K562 (cell line): ENCODE measurements around the gene ZAP70.

Experiments used
- CREB1 ChIP-seq, 2 experiments: sonication (generic) in 1 of 2; formaldehyde crosslinking in 1 of 2; IDR thresholded peaks; 2 replicates each; pipeline versions ENCODE4 v1.6.1 to v1.8.0; 2012 to 2022; ENCODE audit warnings: inconsistent platforms in 1 of 2, mild to moderate bottlenecking in 1 of 2, missing genetic modification reagents in 1 of 2, moderate library complexity in 1 of 2
- ETV6 ChIP-seq, 3 experiments: fragments of 150-350 bp in 1 of 3; sonication (generic) in 1 of 3; formaldehyde crosslinking in 1 of 3; IDR thresholded peaks; 2 replicates each; pipeline versions ENCODE4 v1.6.1 to v1.8.0; 2014 to 2022; ENCODE audit warnings: borderline replicate concordance in 2 of 3, low read depth in 2 of 3, antibody characterized with exemption in 1 of 3, low read length in 1 of 3, mild to moderate bottlenecking in 1 of 3, missing genetic modification reagents in 1 of 3
- FIP1L1 ChIP-seq: fragments of 200-400 bp; formaldehyde crosslinking; IDR thresholded peaks from 2 replicates; pipeline ENCODE4 v1.6.1; 2018; ENCODE audit warnings: mild to moderate bottlenecking, low read depth, low read length; ENCODE audit not compliant: poor library complexity, severe bottlenecking
- FOXK1 ChIP-seq: sonication (generic); formaldehyde crosslinking; IDR thresholded peaks from 2 replicates; pipeline ENCODE4 v1.8.0; 2022; ENCODE audit warnings: missing genetic modification reagents, mild to moderate bottlenecking, borderline replicate concordance
- HCFC1 ChIP-seq: IDR thresholded peaks from 2 replicates; pipeline ENCODE4 v1.6.1; 2012; ENCODE audit warnings: low read depth, low read length, improper control_type of control experiment
- HMG20B ChIP-seq: fragments of 250-450 bp; sonication (Bioruptor Pico); IDR thresholded peaks from 2 replicates; pipeline ENCODE4 v1.5.0; 2021; ENCODE audit warnings: mild to moderate bottlenecking
- MITF ChIP-seq: IDR thresholded peaks from 2 replicates; pipeline ENCODE4 v1.6.1; 2014; ENCODE audit warnings: antibody characterized with exemption
- PHB2 ChIP-seq: fragments of 450-650 bp; IDR thresholded peaks from 2 replicates; pipeline ENCODE4 v1.6.1; 2017; ENCODE audit warnings: low read depth
- ZBTB33 ChIP-seq: sonication (generic); formaldehyde crosslinking; IDR thresholded peaks from 2 replicates; pipeline ENCODE4 v1.8.1; 2023; ENCODE audit warnings: mild to moderate bottlenecking, missing genetic modification reagents
- ZNF274 ChIP-seq: IDR thresholded peaks from 2 replicates; pipeline ENCODE4 v1.6.1; 2011; ENCODE audit warnings: low read depth, mild to moderate bottlenecking, low read length, moderate library complexity, borderline replicate concordance
- ZNF586 ChIP-seq: fragments of 450-650 bp; formaldehyde crosslinking; conservative IDR thresholded peaks from 2 replicates; pipeline ENCODE4 v1.4.0; 2020; ENCODE audit warnings: mild to moderate bottlenecking, moderate library complexity
- ZNF707 ChIP-seq: fragments of 250-450 bp; sonication (Bioruptor Pico); conservative IDR thresholded peaks from 2 replicates; pipeline ENCODE4 v1.8.0; 2022; ENCODE audit warnings: inconsistent platforms, mild to moderate bottlenecking, moderate library complexity
- TF ChIP-seq, protein P1 (sequence below), 3 experiments: IDR thresholded peaks in 2 of 3; conservative IDR thresholded peaks in 1 of 3; 2 replicates each; pipeline ENCODE4 v1.5.1; 2011 to 2012; ENCODE audit warnings: low read length in 3 of 3, mild to moderate bottlenecking in 3 of 3, control low read depth in 2 of 3, improper control_type of control experiment in 1 of 3, inconsistent platforms in 1 of 3, low read depth in 1 of 3, mixed read lengths in 1 of 3, moderate library complexity in 1 of 3; ENCODE audit not compliant: insufficient read depth in 2 of 3
- TF ChIP-seq, protein P2 (sequence below): sonication (generic); formaldehyde crosslinking; IDR thresholded peaks from 2 replicates; pipeline ENCODE4 v1.8.1; 2023; ENCODE audit warnings: mild to moderate bottlenecking, missing genetic modification reagents

- TF ChIP-seq ZNF586 (no peak), ZBTB33 (CRISPR knock-in tag) (no peak), FOXK1 (CRISPR knock-in tag) (no peak), HMG20B (CRISPR knock-in tag) (no peak), ETV6 (IDR thresholded peaks at IDR 0.05; ENCODE audit: borderline replicate concordance in 1 of 2, low read depth in 2 of 2, low read length in 1 of 2) (no peak), ETV6 (CRISPR knock-in tag; IDR thresholded peaks at IDR 0.05; ENCODE audit: borderline replicate concordance) (no peak), ZNF707 (CRISPR knock-in tag) (no peak), HCFC1 (no peak), PHB2 (no peak), ZNF274 (no peak), MITF (no peak), CREB1 (IDR thresholded peaks at IDR 0.05) (no peak), CREB1 (CRISPR knock-in tag; IDR thresholded peaks at IDR 0.05) (no peak), FIP1L1 (no peak)
- TF ChIP-seq, protein P1, sequence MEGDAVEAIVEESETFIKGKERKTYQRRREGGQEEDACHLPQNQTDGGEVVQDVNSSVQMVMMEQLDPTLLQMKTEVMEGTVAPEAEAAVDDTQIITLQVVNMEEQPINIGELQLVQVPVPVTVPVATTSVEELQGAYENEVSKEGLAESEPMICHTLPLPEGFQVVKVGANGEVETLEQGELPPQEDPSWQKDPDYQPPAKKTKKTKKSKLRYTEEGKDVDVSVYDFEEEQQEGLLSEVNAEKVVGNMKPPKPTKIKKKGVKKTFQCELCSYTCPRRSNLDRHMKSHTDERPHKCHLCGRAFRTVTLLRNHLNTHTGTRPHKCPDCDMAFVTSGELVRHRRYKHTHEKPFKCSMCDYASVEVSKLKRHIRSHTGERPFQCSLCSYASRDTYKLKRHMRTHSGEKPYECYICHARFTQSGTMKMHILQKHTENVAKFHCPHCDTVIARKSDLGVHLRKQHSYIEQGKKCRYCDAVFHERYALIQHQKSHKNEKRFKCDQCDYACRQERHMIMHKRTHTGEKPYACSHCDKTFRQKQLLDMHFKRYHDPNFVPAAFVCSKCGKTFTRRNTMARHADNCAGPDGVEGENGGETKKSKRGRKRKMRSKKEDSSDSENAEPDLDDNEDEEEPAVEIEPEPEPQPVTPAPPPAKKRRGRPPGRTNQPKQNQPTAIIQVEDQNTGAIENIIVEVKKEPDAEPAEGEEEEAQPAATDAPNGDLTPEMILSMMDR (IDR thresholded peaks at IDR 0.05 in 2 of 3, conservative IDR thresholded peaks at IDR 0.05 in 1 of 3; ENCODE audit: insufficient read depth in 2 of 3, low read depth in 1 of 3, low read length in 3 of 3): no peak
- TF ChIP-seq, protein P2, sequence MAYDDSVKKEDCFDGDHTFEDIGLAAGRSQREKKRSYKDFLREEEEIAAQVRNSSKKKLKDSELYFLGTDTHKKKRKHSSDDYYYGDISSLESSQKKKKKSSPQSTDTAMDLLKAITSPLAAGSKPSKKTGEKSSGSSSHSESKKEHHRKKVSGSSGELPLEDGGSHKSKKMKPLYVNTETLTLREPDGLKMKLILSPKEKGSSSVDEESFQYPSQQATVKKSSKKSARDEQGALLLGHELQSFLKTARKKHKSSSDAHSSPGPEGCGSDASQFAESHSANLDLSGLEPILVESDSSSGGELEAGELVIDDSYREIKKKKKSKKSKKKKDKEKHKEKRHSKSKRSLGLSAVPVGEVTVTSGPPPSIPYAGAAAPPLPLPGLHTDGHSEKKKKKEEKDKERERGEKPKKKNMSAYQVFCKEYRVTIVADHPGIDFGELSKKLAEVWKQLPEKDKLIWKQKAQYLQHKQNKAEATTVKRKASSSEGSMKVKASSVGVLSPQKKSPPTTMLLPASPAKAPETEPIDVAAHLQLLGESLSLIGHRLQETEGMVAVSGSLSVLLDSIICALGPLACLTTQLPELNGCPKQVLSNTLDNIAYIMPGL (CRISPR knock-in tag): no peak
These were observed 13.1 kb downstream of the ZAP70 start for GRCh38 chr2:97726261-97727064.
